OCI-LY7 (cell line): ENCODE measurements around the gene RXRB. TPM values are rescaled to one million over a fixed set of nuclear protein-coding genes. Genes with fewer than 3 reads are reported as not detected.

ENCODE experiments used
- BruUV-seq: library from RNA; stranded (reverse); fragments of 400-500 nt; replicated peaks from 2 replicates; lab custom pipeline; 2021; lab: Mats Ljungman, UMichigan
- CTCF ChIA-PET: fragments of 300-600 bp; sonication (Branson Sonifier 250); formaldehyde crosslinking; loops from one replicate; lab custom pipeline; 2022; ENCODE audit warnings: antibody characterized with exemption; ENCODE audit not compliant: unreplicated experiment; lab: Charles Lee
- POLR2A ChIA-PET: fragments of 300-600 bp; sonication (Branson Sonifier 250); formaldehyde crosslinking; loops from one replicate; lab custom pipeline; 2022; ENCODE audit warnings: antibody characterized with exemption; lab: Charles Lee
- DNase-seq: peaks from one replicate; pipeline ENCODE4 v3.0.0-alpha.2; 2015; ENCODE audit warnings: low spot score
- H2AFZ ChIP-seq: fragments of 200-600 bp; sonication (generic), shearing (Covaris generic); 2 replicates; pipeline ENCODE4 v1.6.1; 2014; ENCODE audit warnings: mild to moderate bottlenecking, antibody characterized with exemption, low read length, moderate library complexity
- H3K27ac ChIP-seq: fragments of 200-600 bp; sonication (generic); 2 replicates; pipeline ENCODE4 v1.5.1; 2014; ENCODE audit warnings: mixed run types, low read depth, mild to moderate bottlenecking, moderate library complexity, low read length, inconsistent platforms; ENCODE audit not compliant: poor library complexity, severe bottlenecking
- H3K36me3 ChIP-seq: fragments of 200-600 bp; sonication (generic); 2 replicates; pipeline ENCODE4 v1.6.1; 2014; ENCODE audit warnings: mild to moderate bottlenecking, antibody characterized with exemption, low read length, moderate library complexity, mixed read lengths; ENCODE audit not compliant: insufficient read depth
- H3K4me1 ChIP-seq: fragments of 200-600 bp; sonication (generic); 2 replicates; pipeline ENCODE4 v1.5.1; 2014; ENCODE audit warnings: mild to moderate bottlenecking, low read length; ENCODE audit not compliant: insufficient read depth, poor library complexity, severe bottlenecking
- H3K4me2 ChIP-seq: fragments of 200-600 bp; sonication (generic); 2 replicates; pipeline ENCODE4 v1.6.1; 2014; ENCODE audit warnings: mild to moderate bottlenecking, low read length
- H3K4me3 ChIP-seq: fragments of 200-600 bp; sonication (generic); 2 replicates; pipeline ENCODE4 v1.5.1; 2014; ENCODE audit warnings: mild to moderate bottlenecking, low read depth, low read length; ENCODE audit not compliant: poor library complexity, severe bottlenecking
- H3K79me2 ChIP-seq: fragments of 200-600 bp; sonication (generic); 2 replicates; pipeline ENCODE4 v1.6.1; 2016; ENCODE audit warnings: low read depth, mild to moderate bottlenecking, low read length, moderate library complexity, mixed read lengths; ENCODE audit not compliant: insufficient read depth
- H3K9me2 ChIP-seq: fragments of 200-600 bp; sonication (generic); 2 replicates; pipeline ENCODE4 v1.6.1; 2016; ENCODE audit warnings: mild to moderate bottlenecking, low read length, mixed read lengths; ENCODE audit not compliant: insufficient read depth
- H3K9me3 ChIP-seq: fragments of 200-600 bp; sonication (generic); 2 replicates; pipeline ENCODE4 v1.6.1; 2014; ENCODE audit warnings: mild to moderate bottlenecking, mixed run types, low read length, mixed read lengths
- H4K20me1 ChIP-seq: fragments of 200-600 bp; sonication (generic); 2 replicates; pipeline ENCODE4 v1.6.1; 2014; ENCODE audit warnings: mild to moderate bottlenecking, antibody characterized with exemption, low read length, moderate library complexity, mixed read lengths; ENCODE audit not compliant: insufficient read depth
- CTCF ChIP-seq: fragments of 200-600 bp; sonication (generic); conservative IDR thresholded peaks from 2 replicates; pipeline ENCODE4 v1.5.1; 2014; ENCODE audit warnings: mild to moderate bottlenecking, antibody characterized with exemption, low read length, moderate library complexity, mixed read lengths
- EZH2phosphoT487 ChIP-seq: fragments of 200-600 bp; sonication (generic); IDR thresholded peaks from 2 replicates; pipeline ENCODE4 v1.6.1; 2018; ENCODE audit warnings: low read depth, borderline replicate concordance, mild to moderate bottlenecking, mixed run types, antibody characterized with exemption, low read length, moderate library complexity, mixed read lengths
- intact Hi-C: fragments of 100-400 bp; cut with micrococcal nuclease; formaldehyde crosslinking; loops from one replicate; pipeline ENCODE4 v1.10.0; 2022; ENCODE audit not compliant: unreplicated experiment
- total RNA-seq, 2 experiments: library from RNA; depleted of rRNA in 1 of 2; stranded (reverse); fragments of >200 nt in 1 of 2; shearing (Covaris generic) in 1 of 2; gene quantifications; 2 replicates each; pipeline ENCODE4 v1.2.3, GENCODE V29; 2014 to 2022

RXRB gene
- total RNA-seq, 2 experiments from 2014 or later: 32.5 to 47.3 TPM

GRCh38 chr6:33247977-33248642, 47.6 kb upstream of the RXRB start:
- ChIA-PET POLR2A (interaction anchor here (0.5 to 3.8 kb wide), 10 partner anchors 10 to 177 kb away, joined by 3 to 19 read pairs (median 4); partner anchors contain the start of genes HLA-DPA1, HLA-DPB1, RING1 and RPS18), CTCF (interaction anchor here (0.5 to 1.3 kb wide), 7 partner anchors 13 to 219 kb away, joined by 3 to 7 read pairs (median 3); partner anchors contain the start of gene RING1)
- peaks cover 23% of the 10 kb centered on the region for H3K4me1 ChIP-seq
- H2AFZ ChIP-seq: peak overlapping the region; percentile 91
- peak overlapping the region; percentile 73 for H3K4me3 ChIP-seq
- no TSS peak for BruUV-seq
- intact Hi-C loops: loop anchor here (1.0 to 5.0 kb wide), 4 partner anchors 43 to 236 kb away; no protein-coding TSS in a partner anchor
- DNase-seq: peak; percentile 92
- H3K27ac ChIP-seq: peak overlapping the region; percentile 68
- H3K9me2 ChIP-seq: no peaks in the 10 kb centered on the region
- H3K9me3 ChIP-seq: no peaks in the 10 kb centered on the region
- peaks cover 18% of the 10 kb centered on the region for H3K36me3 ChIP-seq
- H4K20me1 ChIP-seq: no peaks in the 10 kb centered on the region
- H3K4me2 ChIP-seq: peak overlapping the region; percentile 96
- no peaks in the 10 kb centered on the region for H3K79me2 ChIP-seq
- TF ChIP-seq CTCF (peak; percentile 88), EZH2phosphoT487 (no peak)

- H3K9me3 ChIP-seq: no peaks in the 10 kb centered on the region
- no peak overlapping the region for H3K4me3 ChIP-seq
- DNase-seq: no peak
- no peak overlapping the region for H2AFZ ChIP-seq
- TF ChIP-seq CTCF: no peak
- no peak for TF ChIP-seq EZH2phosphoT487
- BruUV-seq: no TSS peak
- POLR2A ChIA-PET: interaction anchor here (0.6 to 0.7 kb wide), 3 partner anchors 25 to 1618 kb away, joined by 3 to 5 read pairs (median 3); no protein-coding TSS in a partner anchor
- H3K4me2 ChIP-seq: no peak overlapping the region
- H3K36me3 ChIP-seq: no peaks in the 10 kb centered on the region
- H3K79me2 ChIP-seq: no peaks in the 10 kb centered on the region
- intact Hi-C loops: no loop called here
- peaks cover 6% of the 10 kb centered on the region for H3K4me1 ChIP-seq
- CTCF ChIA-PET: no interaction called here
- no peak overlapping the region for H3K27ac ChIP-seq
- no peaks in the 10 kb centered on the region for H4K20me1 ChIP-seq
- no peaks in the 10 kb centered on the region for H3K9me2 ChIP-seq
These were observed 43.0 kb upstream of the RXRB start for GRCh38 chr6:33243476-33243875.

GRCh38 chr6:33241968-33242367, 41.5 kb upstream of the RXRB start:
- Histone ChIP-seq H2AFZ (no peak overlapping the region), H3K4me3 (no peak overlapping the region), H3K4me1 (no peaks in the 10 kb centered on the region), H3K36me3 (no peaks in the 10 kb centered on the region), H3K4me2 (no peak overlapping the region), H3K27ac (no peak overlapping the region), H3K9me2 (no peaks in the 10 kb centered on the region), H3K79me2 (no peaks in the 10 kb centered on the region), H3K9me3 (no peaks in the 10 kb centered on the region), H4K20me1 (no peaks in the 10 kb centered on the region)
- TF ChIP-seq EZH2phosphoT487 (no peak), CTCF (no peak)
- no TSS peak for BruUV-seq
- CTCF ChIA-PET: no interaction called here
- intact Hi-C loops: no loop called here
- no peak for DNase-seq
- POLR2A ChIA-PET: no interaction called here
